ENCODE data around the gene CNTN4. TPM values are rescaled to one million over a fixed set of nuclear protein-coding genes. Genes with fewer than 3 reads are reported as not detected.

CNTN4 gene
- total RNA-seq, 2 experiments from 2014 or later, result not detected

DNA sequence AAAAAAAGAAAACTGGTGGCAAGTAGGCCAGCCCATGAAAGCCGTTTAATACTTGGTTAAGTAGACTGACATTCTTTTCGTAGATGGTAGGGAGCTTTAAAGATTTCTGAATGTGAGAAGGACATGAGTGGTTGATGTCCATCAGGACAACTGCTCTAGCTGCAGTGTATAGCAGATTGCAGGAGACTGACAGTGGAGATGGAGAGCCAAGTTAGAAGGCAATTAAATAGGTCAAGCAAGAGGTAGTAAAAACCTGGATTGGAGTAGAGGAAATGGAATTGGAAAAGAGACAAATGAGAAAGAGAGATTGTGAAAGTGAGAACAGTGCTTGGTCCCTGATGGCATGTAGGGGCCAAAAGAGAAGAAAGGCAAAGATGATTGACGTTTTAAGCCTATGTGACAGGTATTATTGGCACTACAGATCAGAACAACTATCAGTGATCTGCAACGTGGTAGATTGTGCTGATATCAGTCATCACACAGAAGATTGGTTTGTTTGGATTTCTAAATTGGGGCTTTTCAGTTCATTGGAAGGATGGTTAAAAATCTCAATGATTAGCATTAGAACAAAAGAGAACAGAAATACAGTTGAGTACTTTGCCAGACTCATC is 74.0 kb downstream of the CNTN4 start:
- Mint-ChIP-seq H3K27me3 (no peaks in the 10 kb centered on the region), H3K4me1 (no peaks in the 10 kb centered on the region), H3K4me3 (no peak overlapping the region), H3K27ac (no peak overlapping the region), H3K9me3 (ENCODE audit: low read depth) (no peaks in the 10 kb centered on the region), H3K36me3 (no peaks in the 10 kb centered on the region)
- no peak for ATAC-seq
- DNase-seq, result no peak
- CTCF ChIA-PET, result no interaction called here

DNA sequence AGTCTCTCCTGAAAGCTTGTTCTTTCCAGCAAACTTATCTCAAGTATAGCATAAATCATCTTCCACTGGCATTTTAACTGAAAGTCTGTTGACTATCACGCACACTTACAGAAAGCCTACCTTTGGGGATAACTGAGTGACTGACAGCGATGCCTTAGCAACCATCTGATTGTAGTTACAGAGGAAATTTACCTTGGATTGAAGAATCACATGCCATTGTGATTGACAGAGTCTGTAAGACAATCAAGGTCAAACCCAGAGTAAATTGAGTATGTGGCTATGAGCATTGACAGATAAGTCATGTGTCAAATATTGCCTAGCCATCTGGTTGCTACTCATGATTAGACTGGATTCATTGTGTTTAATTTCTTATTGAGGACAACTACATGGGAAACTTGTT is 82.0 kb downstream of the CNTN4 start:
- no peak for ATAC-seq
- Mint-ChIP-seq H3K4me1 (no peaks in the 10 kb centered on the region), H3K27ac (no peak overlapping the region), H3K4me3 (no peak overlapping the region), H3K9me3 (ENCODE audit: low read depth) (no peaks in the 10 kb centered on the region), H3K27me3 (no peaks in the 10 kb centered on the region), H3K36me3 (no peaks in the 10 kb centered on the region)
- DNase-seq, result no peak
- CTCF ChIA-PET, result no interaction called here

DNA sequence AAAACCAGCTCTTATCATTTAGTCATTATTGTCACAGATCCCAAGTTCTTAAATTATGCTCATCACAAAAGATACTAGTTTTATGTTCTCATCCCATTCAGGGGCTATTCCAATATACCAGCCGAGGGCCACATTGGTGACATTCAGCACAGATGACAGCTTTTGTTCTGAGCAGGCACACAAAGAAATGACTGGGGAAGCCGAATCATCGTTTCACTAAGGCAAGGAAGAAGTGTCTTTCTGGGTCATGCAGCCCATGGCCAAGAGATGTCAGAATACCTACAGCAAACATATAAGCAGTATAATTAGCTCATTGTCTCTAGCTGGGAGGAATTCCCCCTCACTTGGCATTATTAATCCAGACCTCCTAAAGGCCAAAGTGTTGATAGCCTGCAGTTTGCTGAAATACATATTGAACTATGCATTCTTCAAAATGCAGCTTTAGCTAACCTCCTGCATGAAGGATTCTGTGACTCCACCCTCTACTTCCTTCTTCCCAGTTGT is 100.2 kb downstream of the CNTN4 start:
- no peaks in the 10 kb centered on the region for H3K36me3 Mint-ChIP-seq
- no peaks in the 10 kb centered on the region for H3K9me3 Mint-ChIP-seq (ENCODE audit: low read depth)
- H3K4me3 Mint-ChIP-seq, result no peak overlapping the region
- CTCF ChIA-PET, result no interaction called here
- ATAC-seq (no peak), DNase-seq (no peak)
- H3K27me3 Mint-ChIP-seq, result no peaks in the 10 kb centered on the region
- H3K4me1 Mint-ChIP-seq, result no peaks in the 10 kb centered on the region
- H3K27ac Mint-ChIP-seq, result no peak overlapping the region

DNA sequence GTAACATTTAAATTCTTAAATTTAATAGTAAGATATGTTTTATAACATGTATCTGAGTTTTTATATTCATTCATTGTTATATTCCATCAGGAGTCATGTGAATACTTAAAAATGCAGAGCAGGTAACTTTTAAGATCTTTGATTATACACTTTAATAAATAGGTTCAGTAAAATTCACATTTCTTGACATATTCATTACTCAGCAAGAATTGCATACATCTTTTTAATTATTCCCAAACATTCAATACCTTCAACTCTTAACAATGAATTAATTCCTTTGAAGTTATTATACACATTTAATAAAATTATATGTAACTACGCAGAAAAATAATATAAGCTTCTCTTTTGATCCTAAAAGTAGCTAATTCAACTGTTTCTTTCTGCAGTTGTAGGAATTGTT is 105.4 kb downstream of the CNTN4 start:
- no peaks in the 10 kb centered on the region for H3K27me3 Mint-ChIP-seq
- CTCF ChIA-PET, result no interaction called here
- ATAC-seq (no peak), DNase-seq (no peak)
- H3K9me3 Mint-ChIP-seq (ENCODE audit: low read depth), result no peaks in the 10 kb centered on the region
- no peaks in the 10 kb centered on the region for H3K36me3 Mint-ChIP-seq
- H3K27ac Mint-ChIP-seq, result no peak overlapping the region
- no peak overlapping the region for H3K4me3 Mint-ChIP-seq
- H3K4me1 Mint-ChIP-seq, result no peaks in the 10 kb centered on the region

DNA sequence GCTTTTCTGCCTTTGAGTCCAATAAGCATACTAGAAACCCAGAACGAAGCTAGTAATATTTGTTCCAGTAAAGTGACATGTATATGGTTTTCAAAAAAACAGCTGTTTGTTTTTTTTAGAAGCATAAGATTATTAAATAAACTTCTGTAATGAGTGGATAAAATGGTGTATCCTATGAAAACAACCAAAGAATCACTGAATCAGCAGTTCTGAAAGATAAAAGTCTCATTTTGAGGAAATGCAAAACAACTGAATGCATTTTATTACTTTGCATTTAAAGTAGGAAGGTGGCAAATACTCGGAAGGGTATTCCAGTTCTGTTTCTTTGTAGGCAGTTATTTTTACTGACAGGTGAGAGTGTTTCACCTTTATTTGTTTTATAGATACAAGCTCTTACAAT is 107.0 kb downstream of the CNTN4 start:
- no peak overlapping the region for H3K4me3 Mint-ChIP-seq
- H3K27ac Mint-ChIP-seq, result no peak overlapping the region
- H3K36me3 Mint-ChIP-seq, result no peaks in the 10 kb centered on the region
- H3K4me1 Mint-ChIP-seq, result no peaks in the 10 kb centered on the region
- ATAC-seq (no peak), DNase-seq (no peak)
- CTCF ChIA-PET, result no interaction called here
- no peaks in the 10 kb centered on the region for H3K27me3 Mint-ChIP-seq
- H3K9me3 Mint-ChIP-seq (ENCODE audit: low read depth), result no peaks in the 10 kb centered on the region

DNA sequence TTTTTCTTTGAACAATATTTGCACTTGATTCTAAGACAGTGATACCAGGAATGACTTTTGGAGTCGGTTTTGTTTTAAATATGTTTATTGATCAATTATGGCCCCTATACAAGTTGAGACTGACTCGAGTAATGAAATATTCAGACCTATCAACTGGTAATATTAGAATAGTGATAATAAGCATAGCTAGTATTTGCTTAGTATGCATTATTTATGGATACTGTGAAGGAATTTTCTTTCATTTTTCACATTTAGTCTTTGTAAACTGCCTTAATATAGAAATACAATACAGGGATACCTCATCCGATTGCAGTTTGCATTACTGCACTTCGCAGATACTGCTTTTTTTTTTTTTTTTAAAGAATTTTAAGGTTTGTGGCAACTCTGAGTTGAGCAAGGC is 107.9 kb downstream of the CNTN4 start:
- no peak for ATAC-seq
- Mint-ChIP-seq H3K27ac (no peak overlapping the region), H3K4me3 (no peak overlapping the region), H3K4me1 (no peaks in the 10 kb centered on the region), H3K9me3 (ENCODE audit: low read depth) (no peaks in the 10 kb centered on the region), H3K36me3 (no peaks in the 10 kb centered on the region), H3K27me3 (no peaks in the 10 kb centered on the region)
- no peak for DNase-seq
- CTCF ChIA-PET, result no interaction called here

DNA sequence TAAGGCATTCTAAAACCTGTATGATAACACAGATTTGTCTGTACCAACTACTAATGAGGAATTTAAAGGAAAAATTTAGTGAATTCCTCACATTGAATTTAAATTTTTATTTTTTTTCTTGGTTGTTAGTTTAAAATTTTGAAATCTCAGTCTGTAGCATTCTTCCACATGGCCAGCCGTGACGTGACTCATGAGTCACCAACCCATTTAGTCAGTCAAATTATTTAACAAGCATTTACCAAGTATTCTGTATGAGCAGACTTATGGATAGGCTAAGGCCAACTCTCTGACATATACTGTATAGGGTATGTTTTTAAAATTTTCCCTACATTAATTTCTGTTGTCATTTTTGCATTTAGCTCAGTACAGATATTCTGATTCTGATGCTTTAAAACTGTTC is 112.9 kb downstream of the CNTN4 start:
- H3K27ac Mint-ChIP-seq, result no peak overlapping the region
- DNase-seq (no peak), ATAC-seq (no peak)
- no peaks in the 10 kb centered on the region for H3K27me3 Mint-ChIP-seq
- H3K4me1 Mint-ChIP-seq, result no peaks in the 10 kb centered on the region
- no peaks in the 10 kb centered on the region for H3K36me3 Mint-ChIP-seq
- H3K4me3 Mint-ChIP-seq, result no peak overlapping the region
- CTCF ChIA-PET, result no interaction called here
- H3K9me3 Mint-ChIP-seq (ENCODE audit: low read depth), result peaks cover 2% of the 10 kb centered on the region

DNA sequence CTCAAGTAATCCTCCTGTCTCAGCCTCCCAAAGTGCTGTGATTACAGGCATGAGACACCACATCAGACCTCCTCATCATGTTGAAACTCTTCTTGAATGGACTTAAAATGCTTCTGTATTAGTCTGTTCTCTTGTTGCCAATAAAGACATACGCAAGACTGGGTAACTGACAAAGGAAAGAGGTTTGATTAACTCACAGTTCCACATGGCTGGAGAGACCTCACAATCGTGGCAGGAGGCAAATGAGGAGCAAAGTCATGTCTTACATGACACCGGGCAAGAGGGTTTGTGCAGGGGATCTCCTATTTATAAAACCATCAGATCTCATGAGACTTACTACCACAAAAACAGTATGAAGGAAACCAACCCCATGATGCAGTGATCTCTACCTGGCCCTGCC is 113.5 kb downstream of the CNTN4 start:
- Mint-ChIP-seq H3K4me1 (no peaks in the 10 kb centered on the region), H3K27ac (no peak overlapping the region), H3K4me3 (no peak overlapping the region), H3K36me3 (no peaks in the 10 kb centered on the region), H3K27me3 (no peaks in the 10 kb centered on the region), H3K9me3 (ENCODE audit: low read depth) (peaks cover 2% of the 10 kb centered on the region)
- DNase-seq (no peak), ATAC-seq (no peak)
- CTCF ChIA-PET, result no interaction called here

DNA sequence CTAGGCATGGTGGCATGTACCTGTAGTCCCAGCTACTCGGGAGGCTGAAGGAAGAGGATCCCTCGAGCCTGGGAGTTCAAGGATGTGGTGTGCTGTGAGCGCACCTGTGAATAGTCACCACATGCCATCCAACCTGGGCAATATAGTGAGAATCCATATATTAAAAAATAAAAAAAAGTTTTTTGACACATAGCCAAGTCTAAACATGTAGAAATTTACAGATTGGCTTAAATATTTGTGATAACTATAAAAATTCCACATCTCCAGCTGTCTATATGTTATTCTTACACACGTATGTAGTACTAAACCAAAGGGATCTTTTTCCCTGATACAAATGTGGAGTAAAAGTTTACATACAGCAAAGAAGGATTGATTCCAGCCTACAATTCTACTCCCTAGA is 119.7 kb downstream of the CNTN4 start:
- no peaks in the 10 kb centered on the region for H3K27me3 Mint-ChIP-seq
- H3K9me3 Mint-ChIP-seq (ENCODE audit: low read depth), result peaks cover 8% of the 10 kb centered on the region
- CTCF ChIA-PET, result no interaction called here
- no peak overlapping the region for H3K27ac Mint-ChIP-seq
- H3K36me3 Mint-ChIP-seq, result no peaks in the 10 kb centered on the region
- no peak overlapping the region for H3K4me3 Mint-ChIP-seq
- ATAC-seq (no peak), DNase-seq (no peak)
- H3K4me1 Mint-ChIP-seq, result no peaks in the 10 kb centered on the region

DNA sequence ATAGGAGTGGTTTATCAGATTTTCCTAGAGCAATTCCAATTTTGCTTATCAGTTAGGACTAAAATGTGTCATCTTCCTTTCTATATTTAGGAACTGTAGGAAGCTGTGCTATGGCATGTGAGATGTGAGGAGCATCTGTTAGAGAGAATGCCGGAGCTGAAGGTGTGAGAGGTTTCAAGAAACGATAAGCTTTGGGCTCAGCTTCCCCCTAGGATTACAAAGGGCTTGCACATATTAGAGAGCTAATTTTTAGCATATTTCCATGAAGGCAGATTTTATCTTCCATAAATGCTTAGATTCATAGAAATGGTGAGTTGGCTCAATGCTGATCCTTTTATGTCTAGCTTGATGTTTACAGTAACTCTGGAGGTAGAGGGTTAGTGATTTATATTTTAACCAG is 120.2 kb downstream of the CNTN4 start:
- Mint-ChIP-seq H3K27me3 (no peaks in the 10 kb centered on the region), H3K4me3 (no peak overlapping the region), H3K36me3 (no peaks in the 10 kb centered on the region), H3K27ac (no peak overlapping the region), H3K9me3 (ENCODE audit: low read depth) (peaks cover 10% of the 10 kb centered on the region), H3K4me1 (no peaks in the 10 kb centered on the region)
- CTCF ChIA-PET, result no interaction called here
- DNase-seq (no peak), ATAC-seq (no peak)

DNA sequence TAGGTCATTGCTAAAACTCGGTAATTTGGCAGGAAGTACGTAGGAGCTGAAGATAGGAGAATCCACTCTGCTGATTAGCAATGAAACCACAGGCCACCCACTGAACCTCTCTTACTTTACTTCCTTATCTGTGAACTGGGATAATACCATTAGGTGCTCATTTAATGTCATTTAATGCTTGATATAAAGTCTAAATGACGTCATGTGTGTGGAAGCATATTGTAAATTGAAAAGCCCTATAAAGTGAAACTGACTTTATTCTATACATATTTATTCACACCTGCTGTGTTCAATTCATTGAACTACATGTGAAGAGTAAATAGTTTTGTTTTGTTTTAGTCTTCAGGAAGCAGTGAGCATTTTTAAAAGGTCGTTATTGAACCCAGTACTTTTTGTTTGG is 137.5 kb downstream of the CNTN4 start:
- no peaks in the 10 kb centered on the region for H3K4me1 Mint-ChIP-seq
- CTCF ChIA-PET, result no interaction called here
- no peaks in the 10 kb centered on the region for H3K27me3 Mint-ChIP-seq
- no peaks in the 10 kb centered on the region for H3K9me3 Mint-ChIP-seq (ENCODE audit: low read depth)
- H3K4me3 Mint-ChIP-seq, result no peak overlapping the region
- no peak overlapping the region for H3K27ac Mint-ChIP-seq
- no peaks in the 10 kb centered on the region for H3K36me3 Mint-ChIP-seq
- no peak for ATAC-seq
- no peak for DNase-seq

DNA sequence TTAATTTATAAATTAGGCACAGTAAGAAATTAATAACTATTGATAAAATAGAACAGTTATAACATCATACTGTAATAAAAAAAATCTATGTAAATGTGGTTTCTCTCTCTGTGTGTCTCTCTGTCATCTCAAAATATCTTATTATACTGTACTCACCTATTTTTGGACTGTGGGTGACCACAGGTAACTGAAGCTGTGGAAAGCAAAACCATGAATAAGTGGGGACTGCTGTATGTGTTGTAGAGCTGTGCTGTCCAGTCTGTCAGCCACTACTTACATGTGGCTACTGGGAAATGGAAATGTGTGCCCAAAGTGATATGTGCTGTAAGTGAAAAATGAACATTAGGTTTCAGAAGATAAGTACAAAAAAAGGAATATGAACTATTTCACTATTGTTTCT is 145.5 kb downstream of the CNTN4 start:
- Mint-ChIP-seq H3K4me1 (no peaks in the 10 kb centered on the region), H3K36me3 (no peaks in the 10 kb centered on the region), H3K4me3 (no peak overlapping the region), H3K27me3 (no peaks in the 10 kb centered on the region), H3K27ac (no peak overlapping the region), H3K9me3 (ENCODE audit: low read depth) (peaks cover 2% of the 10 kb centered on the region)
- ATAC-seq (no peak), DNase-seq (no peak)
- CTCF ChIA-PET, result no interaction called here

DNA sequence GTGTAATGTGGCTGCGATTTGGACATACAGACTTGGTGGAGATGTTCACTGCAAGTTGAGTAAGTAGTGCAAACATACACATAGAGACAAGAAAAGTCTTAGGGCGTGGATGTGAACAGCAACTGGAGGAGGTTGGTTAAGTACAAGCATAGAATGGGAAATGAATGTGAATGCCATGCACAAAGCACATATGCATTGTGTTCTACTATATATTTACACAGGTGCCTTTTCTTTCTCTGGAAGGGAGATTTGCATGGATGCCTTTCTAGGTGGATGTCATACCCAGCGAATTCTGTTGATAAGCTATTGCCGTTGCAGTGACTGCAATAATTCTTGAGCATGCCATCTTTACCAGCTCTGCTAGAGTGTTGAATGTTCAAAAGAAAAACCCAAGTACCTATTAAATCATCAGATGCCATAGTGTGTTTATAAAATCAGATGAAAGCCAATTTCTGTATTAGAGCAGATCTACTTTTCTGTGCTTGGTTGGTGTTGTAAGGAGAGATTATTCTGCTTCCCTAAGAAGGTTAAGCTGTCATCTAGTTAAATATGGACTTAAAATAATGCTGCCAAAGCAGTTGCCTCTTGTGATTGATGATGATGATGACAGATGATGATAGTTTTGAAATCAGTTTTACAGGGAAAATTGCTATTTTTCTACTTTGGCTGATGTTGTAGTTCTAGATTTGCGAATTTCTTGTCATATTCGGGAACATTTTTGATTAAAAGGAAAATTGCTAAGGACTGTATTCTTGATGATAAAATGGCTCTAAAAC is 148.4 kb downstream of the CNTN4 start:
- Mint-ChIP-seq H3K27ac (no peak overlapping the region), H3K36me3 (no peaks in the 10 kb centered on the region), H3K9me3 (ENCODE audit: low read depth) (no peaks in the 10 kb centered on the region), H3K27me3 (no peaks in the 10 kb centered on the region), H3K4me1 (no peaks in the 10 kb centered on the region), H3K4me3 (no peak overlapping the region)
- CTCF ChIA-PET, result no interaction called here
- ATAC-seq (no peak), DNase-seq (no peak)

DNA sequence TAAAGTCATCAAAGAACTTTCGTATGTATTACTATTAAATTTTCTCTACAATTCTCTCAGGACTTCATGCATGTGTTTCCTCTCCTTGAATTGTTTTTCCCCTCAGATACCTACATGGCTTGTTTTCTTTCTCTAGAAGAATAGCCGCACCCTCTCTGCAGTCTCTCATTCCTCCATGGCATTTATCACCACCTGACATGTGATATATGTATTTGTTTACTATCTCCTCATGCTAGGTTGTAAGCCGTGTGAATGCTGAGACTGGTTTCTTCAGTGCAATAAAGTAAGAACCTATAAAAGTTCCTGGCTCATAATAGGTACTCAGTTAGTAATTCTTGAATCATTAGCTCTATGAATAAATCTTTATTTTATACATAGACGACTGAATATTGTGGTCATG is 149.2 kb downstream of the CNTN4 start:
- no peaks in the 10 kb centered on the region for H3K36me3 Mint-ChIP-seq
- H3K27ac Mint-ChIP-seq, result no peak overlapping the region
- CTCF ChIA-PET, result no interaction called here
- no peaks in the 10 kb centered on the region for H3K9me3 Mint-ChIP-seq (ENCODE audit: low read depth)
- H3K4me3 Mint-ChIP-seq, result no peak overlapping the region
- no peak for DNase-seq
- no peaks in the 10 kb centered on the region for H3K4me1 Mint-ChIP-seq
- no peak for ATAC-seq
- H3K27me3 Mint-ChIP-seq, result no peaks in the 10 kb centered on the region

Measured in activated CD8-positive, alpha-beta memory T cell treated with anti-CD3 and anti-CD28 coated beads, Interleukin-2, amount 10 ng/mL, durations not matched to agents 7 days and 5 days (primary cell).